Activated B cell treated with CpG ODN at 0.5 μM for 24 hours (primary cell): ENCODE measurements around the gene LCOR. TPM values are rescaled to one million over a fixed set of nuclear protein-coding genes. Genes with fewer than 3 reads are reported as not detected.
A peak's percentile ranks its signal among the peaks of the same experiment; 100 is the strongest.

ENCODE experiments used
- ATAC-seq: fragments of 200-7000 bp; cut with Tn5 transposase; one replicate; pipeline ENCODE4 v1.10.0; 2021; ENCODE audit warnings: low read depth, mild to moderate bottlenecking, moderate library complexity
- CTCF ChIA-PET: fragments of 350-600 bp; sonication (Branson Sonifier 250); formaldehyde crosslinking; loops from one replicate; lab custom pipeline; 2021; ENCODE audit warnings: antibody characterized with exemption; lab: Charles Lee
- POLR2A ChIA-PET: fragments of 350-600 bp; sonication (Branson Sonifier 250); formaldehyde crosslinking; loops from one replicate; lab custom pipeline; 2021; ENCODE audit warnings: antibody characterized with exemption; lab: Charles Lee
- DNase-seq: peaks from one replicate; pipeline ENCODE4 v3.0.0; 2022
- H3K27ac Mint-ChIP-seq: one replicate; pipeline ENCODE4 v1.8.0; 2020; ENCODE audit warnings: mixed read lengths
- H3K27me3 Mint-ChIP-seq: one replicate; pipeline ENCODE4 v1.8.0; 2021; ENCODE audit warnings: mixed read lengths
- H3K36me3 Mint-ChIP-seq: one replicate; pipeline ENCODE4 v1.8.0; 2021; ENCODE audit warnings: low read depth, mixed read lengths
- H3K4me1 Mint-ChIP-seq: one replicate; pipeline ENCODE4 v1.8.0; 2021; ENCODE audit warnings: mixed read lengths
- H3K4me3 Mint-ChIP-seq: one replicate; pipeline ENCODE4 v1.8.0; 2020; ENCODE audit warnings: mild to moderate bottlenecking, mixed read lengths
- H3K9me3 Mint-ChIP-seq: one replicate; pipeline ENCODE4 v1.8.0; 2020; ENCODE audit warnings: mixed read lengths
- intact Hi-C: fragments of 100-400 bp; cut with micrococcal nuclease; formaldehyde crosslinking; loops from one replicate; pipeline ENCODE4 v1.15.1; 2024
- total RNA-seq: library from RNA; stranded (reverse); gene quantifications from 2 replicates; pipeline ENCODE4 v1.2.3, GENCODE V29; 2022
- TF ChIP-seq, protein P1 (sequence below): fragments of 200-600 bp; IDR thresholded peaks from one replicate; pipeline ENCODE4 v1.8.0; 2022; ENCODE audit warnings: antibody characterized with exemption, mild to moderate bottlenecking

Gene LCOR
- total RNA-seq, 1 donor from 2014 or later = 54.9 TPM

DNA sequence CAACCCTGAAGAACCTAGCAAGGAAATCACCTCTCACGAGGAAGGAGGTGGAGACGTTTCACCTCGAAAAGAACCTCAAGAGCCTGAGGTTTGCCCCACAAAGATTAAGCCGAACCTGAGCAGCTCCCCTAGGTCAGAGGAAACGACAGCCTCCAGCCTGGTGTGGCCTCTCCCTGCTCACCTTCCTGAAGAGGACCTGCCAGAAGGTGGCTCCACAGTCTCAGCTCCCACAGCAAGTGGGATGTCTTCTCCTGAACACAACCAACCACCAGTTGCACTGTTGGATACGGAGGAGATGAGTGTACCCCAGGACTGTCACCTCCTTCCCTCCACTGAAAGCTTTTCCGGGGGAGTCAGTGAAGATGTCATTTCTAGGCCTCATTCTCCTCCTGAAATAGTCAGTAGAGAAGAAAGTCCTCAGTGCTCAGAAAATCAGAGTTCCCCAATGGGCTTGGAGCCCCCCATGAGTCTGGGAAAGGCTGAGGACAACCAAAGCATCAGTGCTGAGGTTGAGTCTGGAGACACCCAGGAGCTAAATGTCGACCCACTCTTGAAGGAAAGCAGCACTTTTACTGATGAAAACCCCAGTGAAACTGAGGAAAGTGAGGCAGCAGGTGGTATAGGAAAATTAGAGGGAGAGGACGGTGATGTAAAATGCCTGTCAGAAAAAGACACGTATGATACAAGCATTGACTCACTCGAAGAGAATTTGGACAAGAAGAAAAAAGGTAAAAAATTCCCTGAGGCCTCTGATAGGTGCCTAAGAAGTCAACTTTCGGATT, 150.2 kb downstream of the LCOR start:
- Mint-ChIP-seq H3K4me1 (peaks cover 21% of the 10 kb centered on the region), H3K4me3 (no peak overlapping the region), H3K27me3 (no peaks in the 10 kb centered on the region), H3K36me3 (peaks cover 33% of the 10 kb centered on the region), H3K9me3 (no peaks in the 10 kb centered on the region), H3K27ac (no peak overlapping the region)
- TF ChIP-seq, protein P1, sequence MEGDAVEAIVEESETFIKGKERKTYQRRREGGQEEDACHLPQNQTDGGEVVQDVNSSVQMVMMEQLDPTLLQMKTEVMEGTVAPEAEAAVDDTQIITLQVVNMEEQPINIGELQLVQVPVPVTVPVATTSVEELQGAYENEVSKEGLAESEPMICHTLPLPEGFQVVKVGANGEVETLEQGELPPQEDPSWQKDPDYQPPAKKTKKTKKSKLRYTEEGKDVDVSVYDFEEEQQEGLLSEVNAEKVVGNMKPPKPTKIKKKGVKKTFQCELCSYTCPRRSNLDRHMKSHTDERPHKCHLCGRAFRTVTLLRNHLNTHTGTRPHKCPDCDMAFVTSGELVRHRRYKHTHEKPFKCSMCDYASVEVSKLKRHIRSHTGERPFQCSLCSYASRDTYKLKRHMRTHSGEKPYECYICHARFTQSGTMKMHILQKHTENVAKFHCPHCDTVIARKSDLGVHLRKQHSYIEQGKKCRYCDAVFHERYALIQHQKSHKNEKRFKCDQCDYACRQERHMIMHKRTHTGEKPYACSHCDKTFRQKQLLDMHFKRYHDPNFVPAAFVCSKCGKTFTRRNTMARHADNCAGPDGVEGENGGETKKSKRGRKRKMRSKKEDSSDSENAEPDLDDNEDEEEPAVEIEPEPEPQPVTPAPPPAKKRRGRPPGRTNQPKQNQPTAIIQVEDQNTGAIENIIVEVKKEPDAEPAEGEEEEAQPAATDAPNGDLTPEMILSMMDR = no peak
- ATAC-seq = no peak
- ChIA-PET POLR2A (no interaction called here), CTCF (interaction anchor here (1.3 kb wide), 1 partner anchor 43 kb away, joined by 4 read pairs; no protein-coding TSS in a partner anchor)
- intact Hi-C loops = no loop called here
- no peak for DNase-seq

DNA sequence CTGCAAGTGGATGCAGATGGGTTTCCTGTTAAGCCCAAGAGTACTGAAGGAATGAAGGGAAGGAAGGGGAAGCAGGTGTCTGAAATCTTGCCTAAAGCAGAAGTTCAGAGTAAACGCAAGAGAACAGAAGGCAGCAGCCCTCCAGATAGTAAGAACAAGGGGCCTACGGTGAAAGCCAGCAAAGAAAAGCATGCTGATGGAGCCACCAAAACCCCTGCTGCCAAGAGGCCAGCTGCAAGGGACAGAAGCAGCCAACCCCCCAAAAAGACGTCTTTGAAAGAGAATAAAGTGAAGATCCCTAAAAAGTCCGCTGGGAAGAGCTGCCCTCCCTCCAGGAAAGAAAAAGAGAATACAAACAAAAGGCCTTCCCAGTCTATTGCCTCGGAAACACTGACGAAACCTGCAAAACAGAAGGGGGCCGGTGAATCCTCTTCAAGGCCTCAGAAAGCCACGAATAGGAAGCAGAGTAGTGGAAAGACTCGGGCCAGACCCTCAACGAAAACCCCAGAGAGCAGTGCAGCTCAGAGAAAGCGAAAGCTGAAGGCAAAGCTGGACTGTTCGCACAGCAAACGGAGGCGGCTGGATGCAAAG, 152.5 kb downstream of the LCOR start:
- no peak for DNase-seq

DNA sequence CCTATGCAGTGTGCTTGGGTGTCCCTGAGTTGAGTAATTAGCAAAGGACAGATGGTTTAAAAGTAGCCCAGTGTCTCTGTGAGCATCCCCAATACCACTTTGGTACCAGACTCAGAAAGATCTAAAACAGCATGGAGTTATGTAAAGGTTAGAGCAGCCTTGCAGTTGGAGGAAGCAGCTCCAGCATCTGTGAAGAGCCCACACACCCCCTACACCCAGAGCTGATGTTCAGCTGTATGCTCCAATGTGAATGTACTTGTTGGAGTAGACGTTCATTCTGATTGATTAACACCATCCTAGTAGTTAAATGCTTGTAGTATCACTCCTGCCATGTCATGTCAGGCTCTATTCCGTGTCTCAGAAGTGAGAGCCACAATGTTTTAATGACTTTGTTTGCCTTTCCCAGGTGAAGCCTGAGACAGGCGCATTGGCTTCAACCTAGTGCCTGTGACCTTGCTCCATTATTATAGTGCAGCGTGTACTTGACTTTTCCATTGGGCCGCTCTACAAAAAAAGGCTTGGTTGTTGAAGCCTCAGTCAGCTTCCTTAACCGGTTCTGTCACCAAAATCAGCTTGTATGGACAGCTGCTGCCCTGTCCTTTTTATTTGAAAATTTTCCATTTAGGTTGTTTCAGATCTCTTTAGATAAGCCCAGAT, 154.2 kb downstream of the LCOR start:
- TF ChIP-seq, protein P1 = no peak
- Mint-ChIP-seq H3K4me1 (peaks cover 21% of the 10 kb centered on the region), H3K27ac (no peak overlapping the region), H3K27me3 (no peaks in the 10 kb centered on the region), H3K4me3 (no peak overlapping the region), H3K9me3 (no peaks in the 10 kb centered on the region), H3K36me3 (peaks cover 17% of the 10 kb centered on the region)
- DNase-seq (no peak), ATAC-seq (no peak)
- intact Hi-C loops = no loop called here
- ChIA-PET CTCF (no interaction called here), POLR2A (no interaction called here)

More for the DNA sequence above, 152.5 kb downstream of the LCOR start:
- ChIA-PET POLR2A (interaction anchor here (0.6 to 1.7 kb wide), 5 partner anchors 9 to 53 kb away, joined by 3 to 4 read pairs (median 3); no protein-coding TSS in a partner anchor), CTCF (interaction anchor here (1.4 to 2.1 kb wide), 2 partner anchors 9 to 41 kb away, joined by 3 to 7 read pairs; no protein-coding TSS in a partner anchor)
- no peaks in the 10 kb centered on the region for H3K27me3 Mint-ChIP-seq
- no peaks in the 10 kb centered on the region for H3K9me3 Mint-ChIP-seq
- ATAC-seq = peak; percentile 73
- peak overlapping the region; percentile 76 for H3K27ac Mint-ChIP-seq
- peaks cover 21% of the 10 kb centered on the region for H3K4me1 Mint-ChIP-seq
- intact Hi-C loops = no loop called here
- peak overlapping the region; percentile 71 for H3K4me3 Mint-ChIP-seq
- peaks cover 25% of the 10 kb centered on the region for H3K36me3 Mint-ChIP-seq
- TF ChIP-seq, protein P1 = no peak

DNA sequence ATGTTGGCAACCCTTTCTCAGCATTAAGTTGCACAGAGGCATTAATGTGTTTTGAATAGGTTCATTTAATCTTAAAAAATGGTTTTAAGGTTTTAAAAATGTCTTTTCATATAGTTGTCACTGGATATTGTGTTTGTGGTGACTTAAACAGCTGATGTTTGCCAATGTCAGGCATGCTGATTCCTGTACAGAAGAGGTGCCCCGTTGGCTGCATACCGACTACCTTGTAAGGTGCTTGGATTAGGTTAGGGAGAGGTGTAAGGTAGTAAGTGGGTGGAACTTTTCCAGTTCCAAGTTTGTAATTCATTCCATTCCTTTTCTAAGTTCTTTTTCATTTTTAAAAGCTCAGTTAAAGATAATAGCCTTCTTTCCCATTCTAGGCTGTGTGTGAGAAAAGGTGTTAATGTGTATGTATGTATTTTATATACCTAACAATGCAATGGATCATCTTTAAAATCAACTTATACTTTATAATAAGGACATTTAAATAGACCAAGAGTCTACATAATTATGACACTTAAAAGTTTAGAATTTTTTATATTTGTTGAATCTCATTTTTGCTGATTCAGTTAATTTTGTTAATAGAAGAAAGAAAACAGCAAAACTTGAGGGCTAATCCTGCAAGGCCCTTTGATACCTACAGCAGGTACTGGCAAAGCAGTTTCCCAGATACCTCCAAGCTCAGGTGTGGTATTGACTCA, 155.2 kb downstream of the LCOR start:
- H3K4me3 Mint-ChIP-seq = no peak overlapping the region
- no peaks in the 10 kb centered on the region for H3K27me3 Mint-ChIP-seq
- TF ChIP-seq, protein P1 = no peak
- ATAC-seq = no peak
- H3K4me1 Mint-ChIP-seq = peaks cover 21% of the 10 kb centered on the region
- CTCF ChIA-PET = interaction anchor here (1.1 kb wide), 1 partner anchor 38 kb away, joined by 3 read pairs; no protein-coding TSS in a partner anchor
- H3K9me3 Mint-ChIP-seq = no peaks in the 10 kb centered on the region
- POLR2A ChIA-PET = no interaction called here
- peaks cover 7% of the 10 kb centered on the region for H3K36me3 Mint-ChIP-seq
- H3K27ac Mint-ChIP-seq = no peak overlapping the region
- intact Hi-C loops = no loop called here
- DNase-seq = no peak
